MM.1S (cell line): ENCODE data around the gene ADAMTS6.

Experiments
- EZH2 ChIP-seq: fragments of 300-600 bp; sonication (generic); optimal IDR thresholded peaks from 2 replicates; pipeline ENCODE3; 2017; ENCODE audit warnings: low read depth, mild to moderate bottlenecking, antibody characterized with exemption, low read length, mixed read lengths
- EZH2phosphoT487 ChIP-seq: fragments of 300-600 bp; sonication (generic); IDR thresholded peaks from 2 replicates; pipeline ENCODE4 v1.6.1; 2018; ENCODE audit warnings: antibody characterized with exemption, low read length
- TF ChIP-seq, protein P1 (sequence below): fragments of 300-600 bp; sonication (generic); IDR thresholded peaks from 2 replicates; pipeline ENCODE4 v1.5.1; 2016; ENCODE audit warnings: antibody characterized with exemption, low read length, mixed read lengths

- TF ChIP-seq, protein P1, sequence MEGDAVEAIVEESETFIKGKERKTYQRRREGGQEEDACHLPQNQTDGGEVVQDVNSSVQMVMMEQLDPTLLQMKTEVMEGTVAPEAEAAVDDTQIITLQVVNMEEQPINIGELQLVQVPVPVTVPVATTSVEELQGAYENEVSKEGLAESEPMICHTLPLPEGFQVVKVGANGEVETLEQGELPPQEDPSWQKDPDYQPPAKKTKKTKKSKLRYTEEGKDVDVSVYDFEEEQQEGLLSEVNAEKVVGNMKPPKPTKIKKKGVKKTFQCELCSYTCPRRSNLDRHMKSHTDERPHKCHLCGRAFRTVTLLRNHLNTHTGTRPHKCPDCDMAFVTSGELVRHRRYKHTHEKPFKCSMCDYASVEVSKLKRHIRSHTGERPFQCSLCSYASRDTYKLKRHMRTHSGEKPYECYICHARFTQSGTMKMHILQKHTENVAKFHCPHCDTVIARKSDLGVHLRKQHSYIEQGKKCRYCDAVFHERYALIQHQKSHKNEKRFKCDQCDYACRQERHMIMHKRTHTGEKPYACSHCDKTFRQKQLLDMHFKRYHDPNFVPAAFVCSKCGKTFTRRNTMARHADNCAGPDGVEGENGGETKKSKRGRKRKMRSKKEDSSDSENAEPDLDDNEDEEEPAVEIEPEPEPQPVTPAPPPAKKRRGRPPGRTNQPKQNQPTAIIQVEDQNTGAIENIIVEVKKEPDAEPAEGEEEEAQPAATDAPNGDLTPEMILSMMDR, result no peak
- TF ChIP-seq EZH2phosphoT487 (no peak), EZH2 (no peak)
These were observed 367.9 kb downstream of the ADAMTS6 start for GRCh38 chr5:65113771-65114170.
